ENCODE data around the gene KIRREL3. TPM values are rescaled to one million over a fixed set of nuclear protein-coding genes. Genes with fewer than 3 reads are reported as not detected.

The KIRREL3 gene
- total RNA-seq, result 1 to 10 TPM; 1.2 to 1.3 TPM
- long read RNA-seq, partial matches to known transcripts, result 0 of 1 reads
- long read RNA-seq, other reads (novel, unspliced or antisense), result 1 of 1 reads

DNA sequence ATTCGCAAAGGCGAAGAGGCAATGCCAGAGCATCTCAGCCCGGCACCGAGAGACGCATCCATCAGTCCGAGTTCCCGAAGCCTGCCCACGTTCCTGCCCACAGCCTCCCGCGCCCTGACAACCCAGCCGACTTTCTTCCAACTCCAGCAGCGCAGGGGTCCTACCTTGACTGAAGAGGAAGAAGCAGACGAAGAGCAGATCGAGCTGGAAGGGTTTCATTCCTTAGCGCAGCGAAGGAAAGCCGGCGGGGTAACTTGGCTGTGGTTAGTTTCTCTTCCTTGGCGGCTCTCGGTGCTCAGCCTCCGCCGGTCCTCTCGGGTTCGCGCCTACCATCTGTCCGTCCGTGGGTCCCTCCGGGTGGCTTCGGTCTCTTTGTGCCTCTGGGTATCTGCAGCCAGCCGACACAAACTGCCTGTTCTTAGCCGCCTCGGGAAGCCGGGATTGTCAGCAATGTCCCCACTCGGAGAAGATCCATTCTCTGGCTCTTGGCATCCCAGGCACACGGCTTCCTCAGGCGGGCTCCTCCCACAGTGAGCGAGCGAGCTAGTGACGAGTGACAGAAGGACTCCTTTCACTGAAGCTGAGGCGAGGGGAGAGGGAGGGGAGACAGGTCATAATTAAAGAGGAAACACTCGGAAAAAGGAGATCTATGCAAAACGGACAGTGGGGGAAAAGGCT is at the start of gene KIRREL3:
Gene KIRREL3 (minus strand): TSS at position 480 of the 678 bp plus-strand sequence.
- DNase-seq, result no peak
- no peak for ATAC-seq
- intact Hi-C loops (cut with DNase I, micrococcal nuclease), result no loop called here

DNA sequence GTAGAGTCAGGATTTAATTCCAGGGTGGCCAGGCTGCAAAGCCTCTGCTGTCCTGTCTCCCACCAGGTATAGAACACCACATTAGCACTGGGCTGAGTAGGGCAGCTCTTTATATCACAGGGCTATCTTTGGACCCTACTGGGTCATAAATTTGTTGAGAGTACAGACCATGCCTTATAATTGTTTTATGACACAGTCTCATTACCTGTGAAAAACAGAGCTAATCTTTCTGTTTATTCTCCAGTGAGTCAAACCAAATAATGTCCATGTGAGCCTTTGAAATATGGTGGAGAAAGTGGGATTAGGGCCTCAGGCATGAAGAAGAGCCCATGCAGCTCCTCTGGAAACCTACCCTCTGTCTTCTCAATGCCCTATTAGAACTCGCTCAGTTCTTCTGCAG is 49.6 kb upstream of the KIRREL3 start:
- DNase-seq (no peak), ATAC-seq (peak; percentile 98)
- intact Hi-C loops (cut with DNase I, micrococcal nuclease), result loop anchor here in 1 of 2 donors (10.0 kb wide), 1 partner anchor 65 kb away; no protein-coding TSS in a partner anchor

- peak; percentile 28 for ATAC-seq
- DNase-seq, result no peak
- intact Hi-C loops (cut with DNase I, micrococcal nuclease), result no loop called here
These were observed 48.9 kb upstream of the KIRREL3 start for GRCh38 chr11:127049486-127049885.

- intact Hi-C loops (cut with DNase I, micrococcal nuclease), result no loop called here
- DNase-seq (no peak), ATAC-seq (peak; percentile 94)
These were observed 44.0 kb upstream of the KIRREL3 start for GRCh38 chr11:127044535-127044934.

GRCh38 chr11:127042445-127042844 is 41.9 kb upstream of the KIRREL3 start:
- no peak for ATAC-seq
- DNase-seq, result no peak
- intact Hi-C loops (cut with DNase I, micrococcal nuclease), result no loop called here

DNA sequence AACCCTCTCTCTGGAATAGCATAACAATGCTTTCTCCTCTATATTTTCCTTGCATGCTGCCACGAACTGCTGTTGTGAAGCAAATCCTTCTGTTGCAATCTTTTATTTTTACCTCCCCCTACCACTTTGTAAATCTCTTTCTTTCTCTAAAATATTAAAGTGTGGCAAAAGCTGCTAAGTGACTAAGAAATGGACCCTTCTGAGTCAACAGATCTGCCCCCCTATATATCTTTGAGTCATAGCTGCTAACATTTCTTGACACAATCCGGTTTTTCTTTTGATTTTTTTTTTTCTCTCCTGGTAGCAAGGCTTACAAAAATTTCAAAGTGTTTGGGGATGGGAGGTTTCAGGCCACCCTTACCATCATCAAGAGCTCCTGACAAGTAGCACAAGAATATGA is 39.0 kb upstream of the KIRREL3 start:
- intact Hi-C loops (cut with DNase I, micrococcal nuclease), result no loop called here
- ATAC-seq, result no peak
- no peak for DNase-seq

DNA sequence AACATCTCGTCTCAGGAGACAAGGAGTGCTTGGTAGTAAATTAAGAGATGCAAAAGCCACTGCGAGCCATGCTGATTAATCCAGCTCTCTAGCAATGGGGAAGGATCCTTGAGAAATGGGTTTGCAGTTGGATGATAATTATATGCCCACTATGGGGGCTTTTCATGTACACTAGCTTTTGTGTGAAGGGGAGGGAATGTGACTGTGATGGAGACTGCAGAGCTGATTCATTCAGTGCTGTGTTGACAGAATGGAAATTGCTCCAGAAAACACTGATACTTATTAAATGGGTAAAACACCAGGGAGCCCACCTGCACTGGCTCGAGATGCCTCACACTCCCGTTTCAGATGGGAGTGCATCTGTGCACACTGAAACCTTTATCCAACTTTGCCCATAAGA is 37.0 kb upstream of the KIRREL3 start:
- ATAC-seq (no peak), DNase-seq (no peak)
- intact Hi-C loops (cut with DNase I, micrococcal nuclease), result no loop called here

- intact Hi-C loops (cut with DNase I, micrococcal nuclease), result no loop called here
- ATAC-seq, result no peak
- DNase-seq, result no peak
These were observed 36.4 kb upstream of the KIRREL3 start for GRCh38 chr11:127037001-127037400.

- intact Hi-C loops (cut with DNase I, micrococcal nuclease), result no loop called here
- ATAC-seq (no peak), DNase-seq (no peak)
These were observed 35.3 kb upstream of the KIRREL3 start for GRCh38 chr11:127035824-127036223.

DNA sequence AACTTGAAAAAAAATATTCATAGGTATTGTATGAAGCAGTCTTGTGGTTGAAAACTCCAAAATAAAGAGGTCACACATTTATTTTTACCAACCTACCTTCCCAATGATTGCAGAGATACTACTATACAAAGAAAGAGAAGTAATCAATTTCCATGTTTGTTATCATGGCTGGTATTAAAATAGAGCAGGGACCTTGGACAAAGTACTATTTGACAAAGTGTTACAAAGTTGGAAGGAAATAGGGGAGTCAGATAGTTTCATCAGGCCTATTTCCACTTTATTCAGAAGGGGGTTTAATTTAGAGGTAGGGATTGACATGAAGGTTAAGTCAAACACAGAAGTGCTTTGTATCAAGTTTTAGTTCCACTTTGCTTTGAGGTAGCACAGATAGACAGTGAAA is 34.4 kb upstream of the KIRREL3 start:
- ATAC-seq, result no peak
- DNase-seq, result no peak
- intact Hi-C loops (cut with DNase I, micrococcal nuclease), result no loop called here

- ATAC-seq, result peak; percentile 55
- DNase-seq, result no peak
- intact Hi-C loops (cut with DNase I, micrococcal nuclease), result no loop called here
These were observed 28.1 kb upstream of the KIRREL3 start for GRCh38 chr11:127028648-127029047.

GRCh38 chr11:127027789-127028188 is 27.2 kb upstream of the KIRREL3 start:
- DNase-seq, result no peak
- intact Hi-C loops (cut with DNase I, micrococcal nuclease), result no loop called here
- ATAC-seq, result no peak

GRCh38 chr11:127027000-127027399 is 26.4 kb upstream of the KIRREL3 start:
- intact Hi-C loops (cut with DNase I, micrococcal nuclease), result no loop called here
- ATAC-seq (no peak), DNase-seq (no peak)

GRCh38 chr11:127023991-127024390 is 23.4 kb upstream of the KIRREL3 start:
- ATAC-seq (no peak), DNase-seq (no peak)
- intact Hi-C loops (cut with DNase I, micrococcal nuclease), result no loop called here

DNA sequence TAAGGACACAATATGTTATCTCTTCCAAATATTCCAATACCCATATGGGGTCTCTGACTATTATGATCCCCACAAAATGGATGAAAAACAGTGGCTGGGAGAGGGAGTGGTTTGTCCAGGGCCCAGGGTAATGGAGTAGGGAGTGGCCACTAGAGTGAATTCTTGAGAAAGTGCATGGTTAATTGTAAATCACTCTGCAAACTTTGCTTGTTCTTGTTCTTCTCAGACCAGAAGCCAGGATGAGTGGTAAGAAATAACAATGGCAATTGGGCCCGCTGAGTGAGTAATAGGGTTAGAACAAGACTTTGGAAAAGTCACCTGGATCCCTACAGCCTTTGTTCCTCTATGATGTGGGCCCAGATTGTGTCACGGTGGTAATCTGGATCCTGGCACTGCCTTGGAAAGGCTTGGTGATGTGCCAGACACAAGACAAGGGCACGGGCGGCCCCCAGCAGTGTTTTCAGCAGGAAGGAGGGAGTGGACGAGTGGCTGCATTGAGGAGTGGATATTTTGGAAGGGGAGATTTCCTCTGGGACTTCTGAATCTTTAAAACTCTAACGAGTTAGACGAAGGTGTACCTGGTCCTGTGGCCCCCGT is 18.2 kb upstream of the KIRREL3 start:
- no peak for ATAC-seq
- intact Hi-C loops (cut with DNase I, micrococcal nuclease), result no loop called here
- DNase-seq, result no peak

GRCh38 chr11:127017482-127017881 is 16.9 kb upstream of the KIRREL3 start:
- DNase-seq, result no peak
- ATAC-seq, result no peak
- intact Hi-C loops (cut with DNase I, micrococcal nuclease), result no loop called here

- intact Hi-C loops (cut with DNase I, micrococcal nuclease), result no loop called here
- DNase-seq, result no peak
- ATAC-seq, result no peak
These were observed 13.0 kb upstream of the KIRREL3 start for GRCh38 chr11:127013550-127013949.

DNA sequence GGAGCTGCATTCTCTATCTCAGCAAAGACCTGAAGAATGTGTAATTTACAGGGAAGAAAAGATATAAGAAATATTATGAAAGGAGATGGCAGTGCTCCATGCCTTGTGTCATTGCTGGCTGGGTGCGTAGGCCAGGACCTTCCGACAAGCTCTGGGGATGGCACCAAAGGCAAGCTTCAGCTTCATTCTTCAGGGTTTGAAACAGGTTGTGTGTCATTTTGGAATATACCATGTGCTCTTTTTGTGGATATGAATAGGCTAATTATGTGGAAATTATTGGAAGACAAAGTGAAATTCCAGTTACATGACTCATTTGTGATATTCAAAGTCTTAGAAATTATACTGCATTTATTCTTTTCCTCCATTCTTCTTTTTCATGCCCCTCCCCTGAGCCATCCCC is 5.7 kb upstream of the KIRREL3 start:
- no peak for ATAC-seq
- no peak for DNase-seq
- intact Hi-C loops (cut with DNase I, micrococcal nuclease), result no loop called here

- ATAC-seq (peak; percentile 76), DNase-seq (peak in 1 of 2 donors; percentile 18)
These were observed 2.9 kb upstream of the KIRREL3 start for GRCh38 chr11:127003260-127003981.

GRCh38 chr11:127002669-127003259 is 2.2 kb upstream of the KIRREL3 start:
- intact Hi-C loops (cut with DNase I, micrococcal nuclease), result no loop called here
- DNase-seq (no peak), ATAC-seq (no peak)

More at GRCh38 chr11:127003260-127003981, 2.9 kb upstream of the KIRREL3 start:
- intact Hi-C loops (cut with DNase I, micrococcal nuclease), result no loop called here

Measured in left colon (tissue), 2 donors.